GM21717 (cell line): ENCODE measurements around the gene FILIP1L.

Experiments
- ATAC-seq: cut with Tn5 transposase; IDR thresholded peaks from one replicate; pipeline ENCODE4 v1.9.1; 2021; ENCODE audit warnings: mild to moderate bottlenecking, moderate library complexity; ENCODE audit not compliant: unreplicated experiment

FILIP1L gene

DNA sequence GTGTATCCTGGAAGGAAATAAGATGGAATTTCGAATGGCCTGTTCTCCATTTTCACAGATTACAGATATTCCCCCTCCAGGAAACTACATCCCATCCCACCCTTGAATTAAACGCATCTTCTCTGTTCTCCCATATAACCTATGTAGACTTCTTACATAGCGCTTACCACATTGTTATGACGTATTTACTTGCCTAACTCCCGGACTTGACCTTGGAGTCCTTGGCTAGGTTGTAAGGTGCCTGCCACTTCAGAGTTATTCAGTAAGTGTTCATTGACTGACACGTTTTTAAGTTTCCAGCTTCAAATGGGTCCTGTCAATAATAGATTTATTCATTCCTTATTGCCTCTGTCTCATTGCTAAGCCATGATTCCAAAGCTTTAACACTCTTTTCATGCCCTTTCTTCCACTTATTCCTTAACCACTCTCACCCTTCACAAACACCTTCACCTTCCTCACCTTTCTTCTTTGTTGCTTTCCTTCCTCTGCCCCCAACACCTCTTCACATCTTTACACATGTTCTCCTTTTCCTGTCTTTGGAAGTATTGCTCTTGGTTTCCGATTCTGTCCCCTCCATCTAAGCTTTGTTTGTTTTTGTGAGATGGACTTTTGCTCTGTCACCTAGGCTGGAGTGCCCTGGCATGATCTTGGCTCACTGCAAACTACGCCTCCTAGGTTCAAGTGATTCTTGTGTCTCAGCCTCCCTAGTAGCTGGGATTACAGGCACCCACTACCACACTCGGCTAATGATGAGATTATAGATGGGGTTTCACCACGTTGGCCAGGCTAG lies 158.3 kb downstream of the FILIP1L start:
- no peak for ATAC-seq

DNA sequence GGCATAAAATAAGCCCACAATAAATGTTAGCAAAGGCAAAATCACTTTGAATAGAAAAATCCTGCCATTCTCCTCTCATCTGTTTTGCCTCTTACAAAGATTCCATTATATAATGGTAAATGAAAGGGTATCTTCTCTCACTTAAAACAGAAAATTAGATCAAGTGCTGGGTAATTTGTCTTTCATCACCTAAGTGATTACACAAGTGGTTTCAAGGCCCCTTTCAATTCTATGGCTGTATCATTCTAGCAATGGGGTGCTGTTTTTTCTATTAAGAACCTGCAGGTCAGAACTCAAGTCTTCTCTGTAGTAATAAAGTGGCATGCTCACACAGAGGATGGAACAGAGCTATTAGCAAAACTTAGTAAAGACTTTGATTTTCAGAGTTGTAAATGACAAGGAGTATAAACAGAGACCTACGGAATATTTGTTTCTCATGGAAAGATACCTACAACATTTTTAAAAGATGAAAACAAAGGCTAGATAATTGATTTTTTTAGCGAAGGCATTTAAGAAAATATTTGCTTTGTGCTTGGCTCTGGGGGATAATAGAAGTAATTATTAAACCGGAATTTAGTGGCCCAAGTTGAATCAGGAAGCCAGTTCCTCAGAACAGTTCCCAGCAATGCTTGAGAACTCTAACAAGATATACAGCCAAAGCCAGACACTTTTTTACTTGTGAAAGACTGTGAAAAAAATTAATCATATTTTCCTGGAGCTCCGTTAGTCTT lies 159.2 kb downstream of the FILIP1L start:
- no peak for ATAC-seq

DNA sequence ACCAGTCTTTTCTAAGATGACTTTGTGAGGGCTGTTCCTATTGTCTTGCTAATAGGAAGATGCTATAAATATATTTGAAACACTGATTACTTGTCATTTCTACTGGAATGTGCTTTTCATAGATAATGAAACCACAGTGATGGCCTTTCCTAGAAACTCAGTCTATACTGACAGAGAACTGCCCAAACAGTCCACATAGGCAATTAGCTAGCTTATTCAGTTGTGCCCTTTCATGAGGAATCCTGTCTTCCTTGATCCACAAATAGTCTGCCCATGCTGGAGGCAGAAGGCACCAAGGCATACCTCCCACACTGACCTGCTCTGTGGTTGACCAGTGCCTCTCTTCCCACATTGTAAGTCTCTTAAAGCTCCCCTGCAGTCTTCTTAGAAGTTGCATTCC lies 160.7 kb downstream of the FILIP1L start:
- ATAC-seq, result no peak

DNA sequence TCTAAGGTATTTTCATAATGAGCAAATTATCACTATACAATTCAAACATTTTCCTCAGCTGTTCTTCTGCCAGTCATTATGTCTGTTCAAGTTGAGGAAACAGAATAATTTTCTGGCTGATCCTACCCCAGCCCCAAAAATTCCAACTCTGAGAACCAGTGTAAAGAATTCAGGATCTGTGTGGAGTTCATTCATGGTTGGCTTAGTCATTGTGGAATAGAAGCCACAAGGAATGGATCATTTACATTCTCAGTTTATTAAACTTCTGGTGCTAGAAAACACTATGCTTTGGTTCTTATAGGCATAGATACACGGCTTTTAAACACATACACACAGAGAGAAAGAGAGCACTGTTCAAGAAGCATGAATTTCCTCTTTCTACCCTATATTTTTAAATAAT lies 162.0 kb downstream of the FILIP1L start:
- ATAC-seq, result no peak

DNA sequence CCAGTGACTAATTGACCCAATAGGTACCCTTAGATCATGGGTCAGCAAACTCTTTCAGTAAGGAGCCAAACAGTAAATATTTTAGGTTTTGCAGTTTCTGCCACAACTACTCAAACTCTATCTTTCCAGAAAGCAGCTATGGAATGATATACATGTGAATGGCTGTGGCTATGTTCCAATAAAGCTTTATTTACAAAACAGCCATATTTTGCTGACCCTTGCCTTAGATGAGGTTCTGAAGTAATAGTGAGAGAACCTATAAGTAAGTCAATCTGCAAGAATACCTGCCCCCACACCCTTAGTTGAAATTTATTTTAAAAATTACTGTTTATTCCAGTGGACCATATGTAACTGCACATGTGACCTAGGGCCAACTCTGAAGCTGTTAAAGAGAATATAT lies 162.6 kb downstream of the FILIP1L start:
- ATAC-seq, result no peak

DNA sequence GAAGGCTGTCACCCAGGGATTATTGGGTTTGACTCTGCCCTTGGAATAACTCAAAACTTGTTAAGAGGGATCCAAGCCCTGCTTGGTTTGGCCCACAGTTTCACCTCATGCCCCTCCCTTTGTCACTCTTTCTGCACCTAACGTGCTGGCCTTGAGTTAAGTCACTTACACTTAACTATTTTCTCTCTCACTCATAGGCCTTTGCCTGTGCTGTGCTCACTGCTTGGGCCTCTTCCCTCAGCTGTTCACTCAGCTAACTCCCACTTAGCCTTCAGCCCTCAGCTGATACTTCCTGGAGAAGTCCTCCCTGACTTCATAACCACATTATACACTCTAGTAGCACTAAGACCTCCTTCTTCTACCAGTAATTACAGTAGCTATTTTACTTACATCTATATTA lies 163.4 kb downstream of the FILIP1L start:
- no peak for ATAC-seq

DNA sequence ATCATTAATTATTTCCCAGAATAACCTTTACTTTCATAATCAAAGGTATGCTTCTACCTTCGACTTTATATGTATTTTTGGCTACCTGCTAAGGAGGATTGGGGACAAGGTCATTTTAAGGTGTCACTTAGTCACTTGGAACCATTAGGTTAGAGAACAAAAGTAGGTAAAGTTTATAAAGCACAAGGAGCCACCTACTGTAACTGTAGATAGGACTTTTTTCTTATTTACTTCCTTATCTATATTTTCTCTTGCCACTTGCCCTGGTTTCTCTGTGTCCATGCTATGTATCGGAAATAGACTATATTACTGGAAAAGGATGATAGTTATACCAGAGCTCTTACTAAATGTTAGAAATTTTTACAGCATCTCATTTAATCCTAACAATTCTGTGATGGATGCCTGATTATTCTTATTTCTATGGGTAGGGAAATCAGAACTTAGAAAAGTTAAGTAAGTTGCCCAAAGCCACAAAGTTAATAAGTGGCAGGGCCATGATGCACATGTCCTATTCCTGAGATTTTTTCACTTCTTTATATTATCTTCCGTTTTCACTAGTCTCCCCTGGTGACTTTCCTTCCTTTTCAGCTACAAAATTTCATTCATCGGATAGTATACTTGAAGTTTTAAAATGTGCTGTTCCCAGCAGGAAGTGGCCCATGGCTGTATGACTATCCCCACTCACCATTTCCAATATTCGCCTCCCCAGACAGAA lies 164.2 kb downstream of the FILIP1L start:
- no peak for ATAC-seq

DNA sequence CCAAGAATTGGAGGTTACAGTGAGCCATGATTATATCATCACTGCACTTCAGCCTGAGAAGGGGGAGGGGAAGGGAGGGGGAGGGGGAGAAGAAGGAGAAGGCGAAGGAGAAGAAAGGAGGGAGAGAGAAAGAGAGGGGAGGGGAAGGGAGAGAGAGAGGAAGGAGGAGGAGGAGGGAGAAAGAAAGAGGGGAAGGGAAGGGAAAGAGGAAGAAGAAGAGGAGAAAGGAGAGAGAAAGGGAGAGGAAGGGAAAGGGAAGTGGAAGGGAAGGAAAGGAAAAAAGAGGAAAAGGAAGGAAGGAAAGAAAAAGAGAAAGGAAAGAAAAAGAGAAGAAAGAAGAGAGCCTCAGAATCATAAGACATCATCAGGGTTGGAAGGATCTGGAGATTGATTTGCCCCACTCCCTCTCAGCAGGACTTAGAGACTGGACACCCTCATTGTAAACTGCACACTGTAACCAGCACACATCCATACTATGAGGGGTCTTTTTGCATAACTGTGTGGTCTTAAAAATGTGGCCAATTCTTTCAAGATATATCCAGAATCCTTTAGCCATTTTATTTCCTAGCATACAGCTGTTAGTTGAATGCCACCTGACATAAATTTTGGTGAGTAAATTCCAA lies 165.7 kb downstream of the FILIP1L start:
- ATAC-seq, result no peak

DNA sequence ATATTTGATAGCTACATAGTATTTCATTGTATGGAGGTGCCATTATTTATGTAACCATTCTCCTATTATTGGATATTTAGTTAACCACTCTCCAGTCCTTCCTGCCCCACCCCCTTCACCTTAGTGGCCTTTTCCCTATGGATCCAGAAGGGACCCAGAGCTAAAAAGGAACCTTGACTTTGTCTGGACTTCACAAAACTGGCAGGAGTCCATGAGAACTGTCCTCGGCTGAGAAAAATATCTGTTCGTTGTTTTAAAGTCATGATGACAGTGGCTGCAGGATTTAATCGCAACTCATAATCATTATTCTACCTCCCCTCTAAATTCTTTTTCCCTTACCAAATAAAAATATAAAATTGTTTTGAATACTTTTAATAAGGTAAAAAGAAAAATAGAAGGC lies 166.9 kb downstream of the FILIP1L start:
- no peak for ATAC-seq

DNA sequence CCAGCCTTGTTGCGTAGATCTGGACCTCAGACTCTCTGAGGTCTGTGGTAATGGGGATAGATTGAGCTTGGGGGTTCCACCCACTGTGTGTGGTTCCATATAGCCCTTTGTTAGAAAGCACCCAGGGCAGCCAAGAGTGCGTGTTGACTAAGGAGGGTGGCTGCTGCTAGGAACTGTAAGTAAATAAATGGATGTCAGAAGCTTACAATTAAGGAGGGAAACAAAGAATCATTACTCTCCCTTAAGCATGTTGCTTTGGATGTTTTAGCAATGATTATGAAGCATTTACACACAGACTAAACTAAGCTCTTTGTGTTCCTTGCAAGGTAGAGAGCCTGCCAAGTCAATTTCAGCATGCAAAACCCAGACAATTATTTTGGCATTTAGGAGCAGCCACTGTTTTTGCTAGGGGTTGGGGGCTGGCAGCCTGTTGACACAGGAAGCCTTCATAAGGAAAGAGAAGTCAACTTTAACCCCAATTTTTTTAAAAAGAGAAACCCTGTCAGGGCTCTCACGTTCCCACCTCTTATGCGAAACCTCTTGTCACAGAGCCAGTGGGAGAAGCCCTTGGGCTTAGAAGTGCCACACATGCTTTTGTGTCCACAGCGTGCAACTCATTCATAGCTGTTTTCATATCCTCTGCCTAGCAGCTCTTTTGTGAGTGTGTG lies 168.8 kb downstream of the FILIP1L start:
- ATAC-seq, result no peak

DNA sequence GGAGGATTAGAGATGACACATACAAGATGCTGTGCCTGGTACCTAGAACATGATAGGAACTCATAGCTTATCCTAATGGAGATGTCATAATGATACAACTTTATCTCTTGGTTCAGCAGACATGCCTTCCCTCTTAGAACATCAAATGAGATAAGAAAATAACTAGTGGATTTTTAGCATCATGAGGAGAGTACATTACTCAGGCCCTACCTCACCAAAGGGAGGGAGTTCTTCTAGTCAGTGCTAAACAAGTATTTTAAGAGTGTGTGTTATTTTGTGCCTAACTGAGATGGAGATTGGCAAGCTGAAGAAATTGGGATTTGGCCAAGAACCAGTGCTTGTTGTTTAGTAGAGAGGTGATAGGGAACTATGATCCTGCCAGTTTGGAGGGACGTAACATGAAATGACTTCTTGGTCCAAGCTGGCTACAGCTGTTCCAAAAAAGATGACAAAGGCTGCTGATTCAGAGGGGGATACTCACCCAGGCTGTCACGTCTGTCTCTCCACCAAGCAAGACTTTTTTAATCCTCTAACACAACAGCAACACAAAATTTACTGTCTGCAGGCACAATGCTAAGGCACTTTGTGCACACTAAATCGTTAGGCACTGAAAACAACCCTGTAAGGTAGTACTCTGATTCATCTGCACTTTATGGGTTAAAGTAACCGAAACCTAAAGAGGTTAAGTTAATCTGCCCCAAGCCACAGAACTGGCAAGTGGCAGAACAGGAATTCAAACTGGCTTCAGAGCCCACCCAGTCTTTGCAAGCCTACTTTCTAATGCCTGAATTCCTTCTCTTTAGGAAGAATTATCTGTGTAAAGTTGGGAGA lies 170.2 kb downstream of the FILIP1L start:
- no peak for ATAC-seq

DNA sequence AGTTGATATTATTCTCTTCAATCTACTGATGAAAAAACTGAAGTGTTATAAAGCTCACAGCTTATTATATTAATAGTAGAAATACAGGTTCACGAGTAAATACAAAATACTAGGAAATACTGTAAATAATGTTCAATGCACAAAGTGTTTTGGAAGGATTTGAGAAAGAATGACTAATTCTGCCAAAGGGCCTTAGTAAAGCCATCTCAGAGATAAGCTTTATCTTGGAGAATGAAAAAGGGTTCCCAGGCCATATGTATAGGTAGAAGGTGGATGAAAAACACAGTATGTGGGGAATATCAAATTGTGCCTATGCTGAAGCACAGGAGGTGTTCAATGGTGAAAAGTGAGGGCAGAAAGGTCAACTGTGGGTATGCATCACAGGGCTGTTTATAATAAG lies 173.1 kb downstream of the FILIP1L start:
- ATAC-seq, result no peak

DNA sequence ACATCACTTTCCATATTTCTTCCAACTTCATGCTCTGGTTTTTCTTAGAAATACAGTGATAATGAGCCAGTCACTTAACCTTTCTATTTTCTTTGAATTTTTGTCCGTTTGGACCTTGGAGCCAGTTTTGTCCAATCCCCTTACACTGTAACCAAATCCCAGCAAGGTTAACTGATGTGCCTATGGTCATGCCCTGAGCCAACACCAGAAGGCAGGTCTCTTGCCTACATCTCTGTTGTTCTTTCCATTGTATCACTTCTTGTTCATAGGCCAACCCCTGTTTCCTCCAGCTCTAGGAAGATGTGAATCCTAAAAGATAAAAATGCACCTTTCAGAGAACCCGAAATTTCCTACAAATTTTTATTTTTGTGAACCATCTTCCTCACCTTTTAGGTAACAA lies 174.0 kb downstream of the FILIP1L start:
- ATAC-seq, result no peak

DNA sequence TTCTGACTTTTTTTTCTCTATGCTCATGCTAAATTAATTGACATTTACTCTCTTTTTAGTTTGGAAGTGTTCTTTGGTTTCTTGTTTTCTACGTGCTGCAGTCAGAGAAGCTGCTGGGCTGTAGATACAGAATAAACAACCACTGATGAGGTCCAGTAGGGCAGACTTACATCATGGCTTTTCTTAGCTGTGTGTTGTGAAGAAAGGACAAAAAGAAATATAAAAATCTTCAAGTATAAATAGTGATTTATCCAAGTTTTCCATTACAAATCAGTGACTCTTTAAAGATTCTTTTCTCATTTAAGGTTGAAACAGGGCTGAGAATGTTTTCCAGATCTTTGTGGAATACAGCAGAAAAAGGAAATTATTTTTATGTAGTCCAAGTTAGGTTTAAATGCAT lies 174.4 kb downstream of the FILIP1L start:
- ATAC-seq, result no peak

DNA sequence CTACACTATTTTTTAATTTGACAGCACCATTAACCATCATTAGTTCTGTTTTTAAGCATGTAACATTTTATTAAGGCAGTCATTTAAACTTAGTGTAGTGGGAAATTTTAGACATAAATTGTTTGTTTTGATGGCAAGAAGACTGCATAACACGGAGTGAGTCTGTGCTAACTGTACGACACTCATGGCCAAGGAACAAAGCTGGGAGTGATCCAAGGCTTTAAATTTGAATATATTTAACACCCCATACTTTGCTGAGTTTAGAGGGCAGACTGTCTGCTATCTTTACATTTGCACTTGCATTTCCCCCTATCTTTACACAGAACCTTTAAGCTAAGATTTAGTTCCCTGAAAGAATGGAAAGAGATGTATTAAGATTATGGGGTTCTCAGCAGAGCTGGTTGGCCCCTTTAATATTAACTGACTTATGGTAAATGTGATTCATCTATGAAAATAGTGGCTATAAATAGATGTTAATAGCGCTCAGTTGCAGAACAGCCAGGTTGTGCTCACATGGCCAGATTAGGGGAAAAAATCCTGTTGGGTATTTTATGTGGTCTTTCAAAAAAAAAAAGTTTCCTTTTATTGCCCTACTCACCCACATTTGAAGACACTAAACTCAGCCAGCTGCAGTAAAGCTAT lies 175.9 kb downstream of the FILIP1L start:
- no peak for ATAC-seq

DNA sequence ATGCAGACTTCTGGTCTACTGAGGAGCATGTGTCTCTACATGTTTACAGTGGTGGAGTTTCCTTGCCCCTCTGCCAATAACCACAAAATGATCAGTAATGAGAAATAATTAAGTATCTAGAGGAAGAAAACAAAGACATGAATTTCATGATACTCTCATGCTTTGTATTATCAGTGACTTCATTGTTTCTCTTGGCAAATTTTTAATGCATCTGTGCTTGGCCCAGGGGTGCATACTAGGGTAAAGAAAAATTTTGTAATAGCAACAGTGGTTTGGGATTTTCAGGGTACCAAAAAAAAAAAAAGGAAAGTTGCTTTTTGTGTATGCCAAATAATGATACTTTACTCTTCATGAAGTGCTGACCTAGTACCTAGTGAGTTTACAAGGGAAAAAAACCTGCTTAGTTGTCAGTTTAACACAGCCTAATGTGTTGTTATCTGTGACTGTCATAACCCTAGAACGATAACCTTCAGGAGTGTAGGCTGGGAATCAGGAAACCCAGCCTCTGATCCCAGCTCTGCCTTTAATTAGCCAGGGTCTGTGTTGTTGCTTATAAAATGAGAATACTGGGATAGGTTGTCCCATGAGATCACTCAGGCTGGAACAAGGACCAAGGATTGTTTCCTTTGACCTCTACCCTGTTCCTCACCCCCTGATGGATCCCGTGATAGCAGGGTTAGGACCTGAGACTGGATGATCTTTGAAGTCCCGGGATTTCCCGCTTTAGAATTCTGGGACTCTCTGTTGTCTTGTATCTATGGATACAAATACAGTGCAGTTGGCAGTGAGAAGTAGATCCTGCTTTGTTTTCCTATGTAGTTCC lies 179.1 kb downstream of the FILIP1L start:
- ATAC-seq, result no peak

DNA sequence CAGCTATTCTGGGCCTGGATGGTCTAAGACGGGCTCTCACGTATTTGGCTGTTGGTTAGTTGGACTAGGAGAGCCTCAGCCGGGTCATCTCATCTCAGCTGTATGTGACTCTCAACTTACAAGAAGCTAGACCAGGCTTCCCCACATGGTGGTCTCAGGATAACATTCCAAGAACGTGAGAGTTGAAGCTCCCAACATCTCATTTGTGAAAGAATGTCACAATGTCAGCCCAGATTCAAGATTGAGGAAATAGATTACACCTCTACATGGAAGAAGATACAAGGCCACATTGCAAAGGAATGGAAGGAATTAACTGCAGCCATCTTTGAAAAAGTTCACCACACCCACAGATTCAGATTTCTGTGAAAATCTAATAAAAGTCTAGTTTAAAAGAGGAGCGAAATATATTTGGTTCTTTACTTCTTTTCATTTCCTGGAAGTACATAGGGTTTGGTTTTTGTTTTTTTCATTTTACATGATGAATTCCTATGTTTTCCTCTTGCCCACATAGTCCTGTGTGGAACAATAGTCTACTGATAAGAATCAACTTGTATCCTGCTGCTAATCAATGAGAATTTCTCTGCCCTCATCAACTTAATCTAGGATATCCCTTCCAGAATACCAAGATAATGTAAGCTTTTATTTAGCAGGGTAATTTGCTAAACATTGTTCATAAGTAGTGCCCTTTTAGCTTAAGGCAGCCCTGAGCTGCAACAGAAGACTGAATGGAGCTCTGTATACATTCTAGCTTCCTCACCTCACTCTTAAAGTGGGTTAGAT lies 180.1 kb downstream of the FILIP1L start:
- ATAC-seq, result no peak

DNA sequence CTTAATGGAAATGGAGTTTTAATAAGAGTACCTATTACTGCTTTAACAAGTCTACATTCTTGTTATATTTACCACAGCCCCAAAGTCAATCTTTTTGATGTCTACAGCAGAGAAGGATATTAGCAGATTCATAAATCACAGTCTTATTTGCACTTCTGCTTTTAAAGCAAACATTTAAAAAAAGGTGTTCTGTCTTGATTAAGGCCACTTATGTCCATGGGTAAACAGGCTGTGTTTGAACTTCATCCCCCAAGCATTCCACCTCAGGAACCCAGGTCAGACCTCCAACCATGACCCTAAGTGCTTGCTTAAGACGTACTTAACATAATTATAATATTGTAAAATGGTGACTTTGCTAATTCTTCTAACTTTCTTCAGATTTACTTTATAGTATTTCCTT lies 183.2 kb downstream of the FILIP1L start:
- ATAC-seq, result no peak
